Effector memory CD4-positive, alpha-beta T cell (primary cell): ENCODE data around the gene FAM107A.
A peak's percentile ranks its signal among the peaks of the same experiment; 100 is the strongest.

Source experiments
- DNase-seq, 3 donors: peaks; one replicate each; pipeline ENCODE4 v3.0.0-alpha.2; 2020
- H3K27ac ChIP-seq: 2 replicates; pipeline ENCODE4 v1.7.0; 2013; ENCODE audit warnings: mild to moderate bottlenecking, low read length, moderate library complexity; ENCODE audit not compliant: insufficient read depth, poor library complexity, severe bottlenecking
- H3K27me3 ChIP-seq: replicated peaks from 2 replicates; pipeline ENCODE4 v1.7.0; 2013; ENCODE audit warnings: mild to moderate bottlenecking, low read length; ENCODE audit not compliant: insufficient read depth, control insufficient read depth, poor library complexity, severe bottlenecking
- H3K36me3 ChIP-seq: 2 replicates; pipeline ENCODE4 v1.7.0; 2013; ENCODE audit warnings: mild to moderate bottlenecking, low read length, moderate library complexity; ENCODE audit not compliant: control insufficient read depth, insufficient read depth
- H3K4me1 ChIP-seq: 2 replicates; pipeline ENCODE4 v1.7.0; 2013; ENCODE audit warnings: low read length, mild to moderate bottlenecking; ENCODE audit not compliant: control insufficient read depth, insufficient read depth, poor library complexity, severe bottlenecking
- H3K4me3 ChIP-seq: 2 replicates; pipeline ENCODE4 v1.7.0; 2013; ENCODE audit warnings: low read length, low read depth, mild to moderate bottlenecking; ENCODE audit not compliant: insufficient read depth, poor library complexity, severe bottlenecking
- H3K9me3 ChIP-seq: 2 replicates; pipeline ENCODE4 v1.7.0; 2013; ENCODE audit warnings: mild to moderate bottlenecking, low read length, moderate library complexity; ENCODE audit not compliant: control insufficient read depth

FAM107A gene

DNA sequence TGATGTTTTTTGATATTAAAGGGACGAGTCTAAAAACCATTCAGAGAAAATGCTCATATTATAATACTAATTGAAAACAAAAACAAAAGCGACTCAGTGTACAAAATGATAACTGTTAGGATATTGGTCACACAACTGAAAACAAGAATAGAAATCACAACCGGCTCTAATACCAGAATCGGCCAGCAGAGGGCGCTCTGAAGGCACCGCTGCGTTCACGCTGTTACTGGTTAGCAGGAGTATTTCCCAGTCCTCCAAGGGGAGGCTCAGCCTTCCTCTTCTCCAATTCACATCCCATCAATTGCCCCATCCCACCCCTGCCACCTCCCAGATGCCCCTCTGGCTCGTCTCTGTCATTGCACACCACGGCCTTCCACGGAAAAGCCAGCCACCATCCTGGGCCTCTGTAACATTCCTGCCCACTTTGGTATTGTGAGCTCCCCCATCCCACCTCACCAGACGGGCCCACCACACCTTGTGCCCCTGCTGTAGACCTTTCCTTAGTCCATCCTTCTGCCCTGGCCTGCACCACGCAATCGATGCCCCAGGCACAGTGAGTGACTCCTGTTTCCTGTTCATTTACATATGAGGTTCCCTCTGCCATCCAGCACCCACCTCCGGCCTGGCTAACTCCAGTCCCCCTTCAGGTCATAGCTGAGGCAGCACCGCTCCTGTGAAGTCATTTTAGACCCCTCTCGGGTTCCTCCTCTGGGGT, 8.5 kb downstream of the FAM107A start:
- Histone ChIP-seq H3K27ac (no peak overlapping the region), H3K27me3 (no peaks in the 10 kb centered on the region), H3K4me3 (no peak overlapping the region), H3K36me3 (no peaks in the 10 kb centered on the region), H3K4me1 (peaks cover 3% of the 10 kb centered on the region), H3K9me3 (no peaks in the 10 kb centered on the region)
- DNase-seq: peak; percentile 23 to 53 (median 23)

DNA sequence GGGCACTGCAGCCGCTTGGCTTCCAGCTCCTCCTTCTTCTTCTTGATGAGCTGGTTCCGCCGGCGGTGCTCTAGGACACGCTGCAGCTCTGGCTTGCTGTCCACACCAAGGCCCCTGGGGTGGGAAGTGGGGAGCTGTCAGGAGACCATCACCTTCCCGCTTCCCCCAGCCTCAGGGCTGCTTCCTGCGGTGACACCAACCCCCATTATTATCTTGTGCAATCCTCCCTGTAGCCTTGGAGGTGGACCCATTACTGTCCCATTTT, 10.0 kb downstream of the FAM107A start:
- DNase-seq: no peak
- Histone ChIP-seq H3K4me1 (peaks cover 3% of the 10 kb centered on the region), H3K27ac (no peak overlapping the region)

DNA sequence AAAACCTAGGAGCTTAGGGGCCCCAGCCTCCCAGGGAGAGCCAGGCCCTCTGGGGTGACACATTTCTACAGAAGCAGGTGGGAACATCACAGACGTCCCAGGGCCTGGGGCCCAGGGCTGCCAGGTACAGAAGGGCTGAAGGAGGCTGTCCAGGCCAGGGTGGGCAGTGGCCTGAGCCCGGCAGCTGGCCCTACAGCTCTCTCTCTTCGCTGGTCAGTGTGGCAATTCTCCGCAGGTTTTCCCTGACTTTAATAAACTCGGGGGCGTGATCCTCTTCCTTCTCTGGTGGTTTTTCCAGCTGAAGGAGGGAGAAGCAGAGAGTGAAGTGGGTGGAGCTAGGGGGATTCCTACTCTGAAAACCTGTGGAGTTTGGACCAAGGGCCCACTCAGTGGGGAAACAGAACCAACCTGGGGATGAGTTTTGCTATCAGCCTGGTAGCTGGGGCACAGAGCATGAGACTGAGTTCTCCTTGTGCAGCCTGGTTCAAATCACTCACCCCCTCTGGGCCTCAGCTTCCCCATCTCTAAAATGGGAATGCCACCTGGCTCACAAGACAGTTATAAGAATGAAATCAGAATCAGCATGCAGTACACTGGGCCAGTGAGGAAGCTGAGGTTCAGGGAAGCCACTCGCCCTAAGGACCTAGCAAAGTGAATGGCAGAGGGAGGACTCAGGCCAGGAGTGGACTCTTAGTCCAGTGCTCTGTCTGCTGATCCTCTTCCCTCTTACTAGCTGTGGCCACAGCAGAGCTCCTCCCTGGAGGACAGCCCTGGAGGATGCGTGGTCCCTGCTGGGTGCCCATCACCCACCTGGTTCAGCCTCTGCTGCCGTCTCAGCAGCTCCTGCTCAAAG, 10.6 kb downstream of the FAM107A start:
- Histone ChIP-seq H3K9me3 (no peaks in the 10 kb centered on the region), H3K4me3 (no peak overlapping the region), H3K27me3 (no peaks in the 10 kb centered on the region), H3K27ac (no peak overlapping the region), H3K36me3 (no peaks in the 10 kb centered on the region), H3K4me1 (peaks cover 3% of the 10 kb centered on the region)
- DNase-seq: no peak

More for the DNA sequence above, 10.0 kb downstream of the FAM107A start:
- no peaks in the 10 kb centered on the region for H3K9me3 ChIP-seq
- H3K4me3 ChIP-seq: no peak overlapping the region
- no peaks in the 10 kb centered on the region for H3K36me3 ChIP-seq
- H3K27me3 ChIP-seq: no peaks in the 10 kb centered on the region

DNA sequence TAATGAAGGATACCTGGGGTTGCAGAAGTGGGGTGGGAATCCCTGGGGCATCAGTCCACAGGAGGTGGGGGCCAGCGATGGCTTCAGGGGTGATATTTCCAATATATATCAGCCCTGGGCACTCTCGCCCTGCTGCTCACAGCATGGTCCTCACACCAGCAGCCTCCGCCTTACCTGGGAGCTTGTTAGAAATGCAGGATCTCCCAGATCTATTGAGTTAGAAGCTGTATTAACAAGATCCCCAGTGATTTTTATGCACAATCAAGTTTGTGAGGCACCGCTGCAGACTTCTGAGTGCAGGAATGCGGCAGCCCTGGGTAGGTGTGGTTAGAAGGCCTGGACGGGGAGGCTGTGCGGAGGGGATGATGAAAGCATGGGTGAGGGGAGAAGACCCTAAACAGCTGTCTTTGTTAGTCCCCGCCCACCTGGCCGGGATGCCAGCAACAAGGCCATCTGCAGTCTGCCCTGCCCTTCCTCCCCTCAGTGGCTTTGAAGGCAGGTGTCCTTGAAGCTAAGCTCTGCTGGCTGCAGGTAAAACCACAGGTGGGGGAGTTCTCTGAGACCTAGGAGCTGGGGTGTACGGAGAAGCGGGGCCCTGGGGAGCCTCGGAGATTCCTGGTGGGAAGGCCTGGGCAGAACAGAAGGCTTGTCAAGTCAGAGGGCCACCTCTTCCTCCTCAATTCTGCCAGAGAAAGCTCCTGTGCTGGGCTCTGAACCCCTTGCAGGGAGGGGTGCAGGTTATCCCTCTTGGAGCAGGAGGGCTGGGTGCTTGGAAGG, 11.4 kb downstream of the FAM107A start:
- Histone ChIP-seq H3K9me3 (no peaks in the 10 kb centered on the region), H3K4me3 (no peak overlapping the region), H3K27ac (no peak overlapping the region), H3K4me1 (peaks cover 3% of the 10 kb centered on the region), H3K36me3 (no peaks in the 10 kb centered on the region), H3K27me3 (no peaks in the 10 kb centered on the region)
- no peak for DNase-seq

DNA sequence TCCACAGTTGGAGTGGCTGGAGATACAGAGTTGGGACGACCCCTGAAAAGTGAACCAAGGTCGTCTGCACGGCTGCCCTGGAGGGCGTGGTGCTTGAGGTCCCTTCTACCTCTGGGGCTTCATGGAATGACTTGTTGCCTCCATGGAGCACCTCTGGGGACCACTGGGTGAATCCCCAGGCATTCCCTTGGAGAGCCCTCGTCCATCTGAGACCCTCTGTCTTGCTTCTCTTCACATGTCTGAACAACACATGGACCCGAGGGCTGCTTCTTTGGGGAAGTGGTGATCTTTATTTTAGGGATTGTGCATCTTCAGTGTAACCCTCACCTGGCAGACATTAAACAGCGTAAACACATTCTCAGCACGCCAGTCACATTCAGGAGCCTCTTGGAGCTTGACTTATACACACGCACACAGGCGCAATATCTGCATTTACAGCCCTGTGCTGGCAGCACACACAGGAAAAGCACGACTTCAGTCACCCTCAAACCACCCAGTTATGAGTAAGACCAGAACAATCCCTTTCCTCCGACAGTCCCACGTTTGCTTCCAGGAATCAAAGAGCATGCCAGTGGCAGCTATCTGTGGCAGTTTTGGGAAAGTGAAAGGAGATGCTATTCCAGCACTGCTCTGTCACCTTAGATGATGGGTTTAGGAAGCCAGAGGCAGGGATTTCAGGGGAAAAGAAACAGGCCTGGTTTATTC, 12.6 kb downstream of the FAM107A start:
- Histone ChIP-seq H3K9me3 (no peaks in the 10 kb centered on the region), H3K36me3 (no peaks in the 10 kb centered on the region), H3K4me3 (no peak overlapping the region), H3K27me3 (no peaks in the 10 kb centered on the region), H3K27ac (no peak overlapping the region), H3K4me1 (peaks cover 3% of the 10 kb centered on the region)
- DNase-seq: no peak

- Histone ChIP-seq H3K27ac (no peak overlapping the region), H3K4me1 (peaks cover 3% of the 10 kb centered on the region), H3K27me3 (no peaks in the 10 kb centered on the region), H3K4me3 (no peak overlapping the region), H3K36me3 (no peaks in the 10 kb centered on the region), H3K9me3 (no peaks in the 10 kb centered on the region)
- no peak for DNase-seq
Measured at GRCh38 chr3:58564054-58564453, 13.1 kb downstream of the FAM107A start.

DNA sequence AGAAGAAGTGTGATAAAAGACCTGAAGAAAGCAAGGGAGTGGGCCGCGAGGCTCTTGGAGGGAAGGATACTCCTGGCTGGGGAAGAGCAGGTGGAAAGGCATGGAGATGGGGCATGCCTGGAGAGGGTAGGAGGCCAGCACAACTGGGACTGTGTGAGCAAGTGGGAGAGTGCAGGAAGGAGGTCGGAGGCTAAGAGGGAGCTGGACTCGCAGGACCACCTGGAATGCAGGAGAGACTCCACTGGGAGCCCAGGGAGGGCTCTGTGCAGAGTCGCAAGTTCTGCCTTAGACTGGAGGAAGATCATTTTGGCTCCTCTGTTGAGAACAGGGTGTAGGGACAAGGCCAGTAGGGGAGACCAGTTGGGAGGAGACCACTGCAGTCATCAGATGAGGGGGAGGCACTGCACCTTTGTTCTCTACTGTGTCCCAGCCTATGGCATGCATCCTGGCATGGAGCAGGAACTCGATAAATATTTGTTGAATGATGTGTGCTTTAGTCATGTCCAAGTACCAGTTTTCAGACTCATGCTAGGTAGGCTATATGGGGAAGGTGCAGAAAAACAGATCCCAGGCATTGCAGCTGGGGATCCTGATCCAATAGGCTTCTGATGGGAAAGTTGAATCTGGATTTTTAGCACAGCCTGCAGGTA, 13.7 kb downstream of the FAM107A start:
- Histone ChIP-seq H3K36me3 (no peaks in the 10 kb centered on the region), H3K4me1 (no peaks in the 10 kb centered on the region), H3K9me3 (no peaks in the 10 kb centered on the region), H3K27me3 (no peaks in the 10 kb centered on the region), H3K27ac (no peak overlapping the region), H3K4me3 (no peak overlapping the region)
- DNase-seq: no peak

DNA sequence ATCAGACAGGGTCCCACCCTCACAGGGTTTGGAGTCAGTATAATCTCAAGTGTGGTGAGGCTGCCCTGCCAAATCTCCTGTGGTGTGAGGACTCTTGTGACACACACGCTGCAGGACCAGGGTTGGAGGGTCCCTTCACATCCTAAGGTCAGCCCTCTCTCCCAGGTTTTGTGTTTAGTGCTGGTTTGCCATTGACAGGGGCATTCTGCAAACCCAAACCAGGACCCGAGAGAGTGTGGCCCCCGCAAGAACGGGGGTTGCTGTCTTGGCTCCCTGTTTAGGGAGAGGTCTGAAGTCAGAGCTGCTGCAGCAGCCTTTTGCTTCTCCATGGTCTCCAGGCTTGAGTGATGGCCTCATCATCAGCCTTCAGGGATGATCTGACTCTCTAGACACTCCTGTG, 14.7 kb downstream of the FAM107A start:
- Histone ChIP-seq H3K36me3 (no peaks in the 10 kb centered on the region), H3K4me1 (no peaks in the 10 kb centered on the region), H3K4me3 (no peak overlapping the region), H3K27me3 (no peaks in the 10 kb centered on the region), H3K27ac (no peak overlapping the region), H3K9me3 (no peaks in the 10 kb centered on the region)
- no peak for DNase-seq

GRCh38 chr3:58560771-58561311, 16.4 kb downstream of the FAM107A start:
- H3K4me3 ChIP-seq: no peak overlapping the region
- H3K9me3 ChIP-seq: no peaks in the 10 kb centered on the region
- DNase-seq: no peak
- no peaks in the 10 kb centered on the region for H3K27me3 ChIP-seq
- no peaks in the 10 kb centered on the region for H3K36me3 ChIP-seq
- no peaks in the 10 kb centered on the region for H3K4me1 ChIP-seq
- H3K27ac ChIP-seq: no peak overlapping the region
